GM13976 (cell line): Measurements from ENCODE around the gene HSP90AB1.

Experiments
- DNase-seq: peaks from one replicate; pipeline ENCODE4 v3.0.0; 2012; ENCODE audit warnings: low spot score
- CTCF ChIP-seq: IDR thresholded peaks from 2 replicates; pipeline ENCODE4 v1.5.1; 2012; ENCODE audit warnings: borderline replicate concordance, mild to moderate bottlenecking; ENCODE audit not compliant: insufficient read depth; ENCODE audit errors: extremely low read depth, missing control alignments, control extremely low read depth
- in situ Hi-C: fragments of 300-500 bp; cut with MboI; formaldehyde crosslinking; loops from one replicate; pipeline ENCODE4 v1.12.0; 2022; ENCODE audit warnings: low sequenced_read_pairs, mixed read lengths, inconsistent platforms; ENCODE audit not compliant: unreplicated experiment

The HSP90AB1 gene

GRCh38 chr6:44246663-44247337 is at the start of gene HSP90AB1:
Gene HSP90AB1, plus strand, starts transcription at chr6:44247101. Its CDS starts 1,529 bp downstream, at chr6:44248630.
- peak; percentile 94 for DNase-seq
- TF ChIP-seq CTCF = no peak
- in situ Hi-C loops = no loop called here

DNA sequence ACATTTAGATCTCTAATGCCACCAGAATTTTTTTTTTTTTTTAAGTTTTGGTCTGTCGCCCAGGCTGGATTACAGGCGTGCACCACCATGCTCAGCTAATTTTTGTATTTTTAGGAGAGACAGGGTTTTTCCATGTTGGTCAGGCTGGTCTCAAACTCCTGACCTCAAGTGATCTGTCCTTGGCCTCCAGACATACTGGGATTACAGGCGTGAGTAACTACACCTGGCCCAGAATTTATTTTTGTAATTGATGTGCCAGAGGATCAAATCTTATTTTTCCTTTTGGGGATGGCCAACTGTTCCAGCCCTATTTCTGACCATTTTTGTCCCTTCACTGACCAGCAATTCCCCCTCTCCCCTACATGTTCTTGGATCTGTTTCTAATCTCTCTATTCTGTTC is 48.2 kb upstream of the HSP90AB1 start:
- in situ Hi-C loops = no loop called here
- no peak for DNase-seq

DNA sequence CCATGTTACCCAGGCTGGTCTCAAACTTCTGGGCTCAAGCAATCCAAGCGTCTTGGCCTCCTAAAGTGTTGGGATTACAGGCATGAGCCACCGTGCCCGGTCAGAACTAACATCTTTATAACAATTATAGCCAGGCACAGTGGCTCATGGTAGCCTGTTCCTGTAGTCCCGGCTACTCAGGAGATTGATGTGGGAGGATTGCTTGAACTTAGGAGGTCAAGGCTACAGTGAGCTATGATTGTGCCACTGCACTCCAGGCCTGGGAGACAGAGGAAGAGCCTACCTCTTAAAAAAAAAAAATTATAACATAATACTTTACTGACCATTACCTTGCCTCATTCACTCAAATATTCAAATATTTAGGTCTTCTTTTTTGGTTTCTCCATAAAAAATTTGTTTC is 47.0 kb upstream of the HSP90AB1 start:
- no peak for DNase-seq
- in situ Hi-C loops = no loop called here
- TF ChIP-seq CTCF = no peak

More for the DNA sequence above, 48.2 kb upstream of the HSP90AB1 start:
- TF ChIP-seq CTCF = no peak

- DNase-seq = no peak
- no peak for TF ChIP-seq CTCF
- in situ Hi-C loops = no loop called here
These were observed 45.7 kb upstream of the HSP90AB1 start for GRCh38 chr6:44201200-44201599.

- in situ Hi-C loops = no loop called here
- DNase-seq = no peak
- no peak for TF ChIP-seq CTCF
These were observed 45.1 kb upstream of the HSP90AB1 start for GRCh38 chr6:44201638-44202303.

DNA sequence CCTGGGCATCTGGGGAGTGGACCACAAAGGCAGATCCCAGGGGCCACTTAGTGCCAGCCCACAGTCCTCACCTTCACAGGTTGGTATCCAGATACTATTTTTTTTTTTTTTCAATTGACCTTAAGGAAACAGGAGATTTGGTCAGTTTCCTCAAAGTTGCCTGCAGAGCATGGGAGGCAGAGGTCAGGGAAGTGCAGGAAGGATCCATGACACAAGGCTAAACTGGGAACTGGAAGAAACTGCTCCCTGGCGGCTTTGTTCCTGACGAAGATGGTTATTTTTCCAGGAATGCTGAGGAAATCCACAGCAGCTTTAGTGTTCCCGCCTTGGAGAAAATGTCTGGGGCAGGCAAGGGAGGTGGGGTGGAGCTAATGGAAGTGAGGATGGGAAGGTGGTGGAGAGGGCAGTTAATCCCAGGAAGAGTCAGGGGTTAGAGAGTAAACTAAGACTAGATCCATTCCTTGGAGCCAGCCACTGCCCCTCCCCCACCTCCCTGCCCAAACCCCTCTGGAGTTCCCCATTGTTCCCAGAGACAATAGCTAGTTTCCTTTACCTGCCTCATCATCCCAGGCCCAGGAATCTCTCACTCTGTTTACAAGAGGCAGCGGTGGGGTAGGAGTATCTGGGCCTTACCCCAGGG is 44.4 kb upstream of the HSP90AB1 start:
- in situ Hi-C loops = no loop called here
- no peak for TF ChIP-seq CTCF
- DNase-seq = no peak
